Sigmoid colon (tissue), 7 donors: ENCODE results near the gene DLG1. TPM values are rescaled to one million over a fixed set of nuclear protein-coding genes. Genes with fewer than 3 reads are reported as not detected.
A peak's percentile ranks its signal among the peaks of the same experiment; 100 is the strongest.

Source experiments
- DNase-seq: peaks from one replicate; pipeline ENCODE4 v3.0.0-alpha.2; 2019
- H3K27ac ChIP-seq, 4 donors: fragments of 200-600 bp; sonication (generic); one replicate each; pipeline ENCODE4 v1.5.1; 2016 to 2019; ENCODE audit warnings: mild to moderate bottlenecking in 1 of 4
- H3K27me3 ChIP-seq, 3 donors: fragments of 200-600 bp; sonication (generic); one replicate each; pipeline ENCODE4 v1.5.1; 2019; ENCODE audit warnings: mild to moderate bottlenecking in 1 of 3
- H3K36me3 ChIP-seq, 4 donors: fragments of 200-600 bp; sonication (generic); one replicate each; pipeline ENCODE4 v1.5.1; 2016 to 2019
- H3K4me1 ChIP-seq, 4 donors: fragments of 200-600 bp; sonication (generic); one replicate each; pipeline ENCODE4 v1.5.1; 2017 to 2019
- H3K4me3 ChIP-seq, 4 donors: fragments of 200-600 bp; sonication (generic); one replicate each; pipeline ENCODE4 v1.5.1; 2017 to 2019; ENCODE audit warnings: mild to moderate bottlenecking in 2 of 4, moderate library complexity in 1 of 4
- H3K9me3 ChIP-seq, 4 donors: fragments of 200-600 bp in 3 of 4; sonication (generic) in 3 of 4; one replicate each; pipeline versions ENCODE4 v1.5.1 to v1.6.1; 2013 to 2019
- EP300 ChIP-seq, 4 donors: sonication (generic); formaldehyde crosslinking; IDR thresholded peaks; one replicate each; pipeline ENCODE4 v1.6.1; 2017; ENCODE audit warnings: antibody characterized with exemption in 4 of 4
- POLR2A ChIP-seq, 2 donors: fragments of 450-650 bp; IDR thresholded peaks; one replicate each; pipeline ENCODE4 v1.6.1; 2016; ENCODE audit warnings: antibody characterized with exemption in 2 of 2, mild to moderate bottlenecking in 2 of 2, moderate library complexity in 2 of 2
- POLR2AphosphoS5 ChIP-seq, 4 donors: sonication (generic); formaldehyde crosslinking; IDR thresholded peaks; one replicate each; pipeline ENCODE4 v1.6.1; 2017; ENCODE audit warnings: antibody characterized with exemption in 4 of 4
- WGBS, 2 donors: extraction: QIAGEN DNeasy Blood & Tissue Kit; methylation state at CpG; one replicate each; pipeline ENCODE4 v1.1.7; 2013; 5-methylcytosine and 5-hydroxymethylcytosine counted together
- intact Hi-C: fragments of 100-400 bp; cut with DNase I; formaldehyde crosslinking; loops from one replicate; pipeline ENCODE4 v1.15.1; 2023
- polyA plus RNA-seq, 3 donors: library from polyadenylated mRNA; stranded (reverse); fragments of 200-250 nt; gene quantifications; one replicate each; pipeline ENCODE4 v1.2.3, GENCODE V29; 2013
- total RNA-seq, 4 donors: library from RNA; depleted of rRNA; stranded (reverse); fragments of >200 nt; gene quantifications; one replicate each; pipeline ENCODE4 v1.1.0, GENCODE V29; 2016
- TF ChIP-seq, protein P1 (sequence below), 4 experiments: fragments of 450-650 bp in 3 of 4; fragments of 200-600 bp in 1 of 4; IDR thresholded peaks; one replicate each; pipeline ENCODE4 v1.5.1; 2016 to 2019; ENCODE audit warnings: antibody characterized with exemption in 4 of 4, mild to moderate bottlenecking in 3 of 4, moderate library complexity in 2 of 4
- donor health status: healthy with polysubstance abuse.
- donor health status: Bipolar disorder and iron deficiency.
- donor health status: healthy.

DLG1 gene
- total and polyA plus RNA-seq, 7 donors: 30.6 to 83.7 (median 64.3) TPM

DNA sequence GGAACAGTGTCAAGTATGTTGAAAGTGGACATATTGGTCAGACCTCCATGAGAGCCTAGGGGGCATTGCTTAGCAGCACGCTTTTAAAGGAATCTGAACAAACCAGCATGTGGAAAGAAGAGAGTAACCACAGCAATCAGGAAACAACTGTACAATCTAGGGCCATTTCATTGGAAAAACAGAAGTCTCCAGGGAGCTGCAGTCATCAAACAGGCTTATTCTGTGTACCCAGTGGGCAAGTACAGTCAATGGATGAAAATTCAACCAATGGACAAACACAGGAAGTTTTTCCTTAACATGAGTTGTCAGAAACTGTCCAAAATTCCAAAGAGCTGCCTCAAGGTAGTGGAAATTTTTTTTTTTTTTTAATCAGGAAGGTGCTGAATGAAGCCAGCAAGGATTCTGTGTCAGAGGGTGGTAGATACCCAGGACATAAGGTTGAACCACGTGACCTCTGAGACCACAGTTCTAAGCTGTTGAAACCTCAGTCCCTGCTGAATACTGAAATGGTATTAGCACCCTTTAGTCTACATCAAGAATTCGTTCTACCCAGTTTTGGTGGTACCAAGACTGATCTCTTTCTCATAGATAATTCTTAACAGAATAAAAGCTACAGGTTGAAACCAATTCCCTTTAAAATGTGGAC lies 4.4 kb upstream of the DLG1 start:
- peaks cover 0 to 9% (median 7%) of the 10 kb centered on the region in 4 donors for H3K4me1 ChIP-seq
- DNase-seq: no peak
- H3K27ac ChIP-seq: no peak overlapping the region
- H3K9me3 ChIP-seq: no peaks in the 10 kb centered on the region
- H3K36me3 ChIP-seq: no peaks in the 10 kb centered on the region
- TF ChIP-seq EP300 (IDR thresholded peaks at IDR 0.05): no peak
- no peak for TF ChIP-seq POLR2A (IDR thresholded peaks at IDR 0.05)
- TF ChIP-seq POLR2AphosphoS5 (IDR thresholded peaks at IDR 0.05): no peak
- TF ChIP-seq, protein P1, sequence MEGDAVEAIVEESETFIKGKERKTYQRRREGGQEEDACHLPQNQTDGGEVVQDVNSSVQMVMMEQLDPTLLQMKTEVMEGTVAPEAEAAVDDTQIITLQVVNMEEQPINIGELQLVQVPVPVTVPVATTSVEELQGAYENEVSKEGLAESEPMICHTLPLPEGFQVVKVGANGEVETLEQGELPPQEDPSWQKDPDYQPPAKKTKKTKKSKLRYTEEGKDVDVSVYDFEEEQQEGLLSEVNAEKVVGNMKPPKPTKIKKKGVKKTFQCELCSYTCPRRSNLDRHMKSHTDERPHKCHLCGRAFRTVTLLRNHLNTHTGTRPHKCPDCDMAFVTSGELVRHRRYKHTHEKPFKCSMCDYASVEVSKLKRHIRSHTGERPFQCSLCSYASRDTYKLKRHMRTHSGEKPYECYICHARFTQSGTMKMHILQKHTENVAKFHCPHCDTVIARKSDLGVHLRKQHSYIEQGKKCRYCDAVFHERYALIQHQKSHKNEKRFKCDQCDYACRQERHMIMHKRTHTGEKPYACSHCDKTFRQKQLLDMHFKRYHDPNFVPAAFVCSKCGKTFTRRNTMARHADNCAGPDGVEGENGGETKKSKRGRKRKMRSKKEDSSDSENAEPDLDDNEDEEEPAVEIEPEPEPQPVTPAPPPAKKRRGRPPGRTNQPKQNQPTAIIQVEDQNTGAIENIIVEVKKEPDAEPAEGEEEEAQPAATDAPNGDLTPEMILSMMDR (IDR thresholded peaks at IDR 0.05): no peak
- no peak overlapping the region for H3K4me3 ChIP-seq
- intact Hi-C loops: no loop called here
- WGBS, 2 donors: 86 to 88% methylated on average over 3 of the region's 3 CpGs
- no peaks in the 10 kb centered on the region for H3K27me3 ChIP-seq

DNA sequence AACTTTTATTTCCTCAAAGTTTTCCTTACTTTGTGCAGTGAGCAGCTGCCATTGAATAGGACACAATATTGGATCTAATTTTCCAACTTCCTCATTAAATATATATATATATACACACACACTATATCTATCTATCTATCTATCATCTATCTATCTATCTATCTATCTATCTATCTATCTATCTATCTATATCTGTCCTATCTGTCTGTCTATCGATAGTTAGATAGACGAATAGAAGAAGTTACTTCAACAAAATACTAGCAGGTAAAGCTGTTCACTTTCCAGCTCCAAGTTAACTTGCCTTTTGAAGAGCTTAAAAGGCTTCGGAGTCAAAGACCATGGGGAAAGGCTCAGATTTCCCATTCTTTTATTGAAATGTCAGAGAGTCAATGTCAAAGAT lies 3.6 kb upstream of the DLG1 start:
- intact Hi-C loops: no loop called here
- no peaks in the 10 kb centered on the region for H3K36me3 ChIP-seq
- H3K4me3 ChIP-seq: no peak overlapping the region
- WGBS, 2 donors: 96% methylated on average over 3 of the region's 3 CpGs
- DNase-seq: no peak
- H3K9me3 ChIP-seq: no peaks in the 10 kb centered on the region
- H3K27ac ChIP-seq: no peak overlapping the region
- TF ChIP-seq EP300 (IDR thresholded peaks at IDR 0.05) (no peak), POLR2AphosphoS5 (IDR thresholded peaks at IDR 0.05) (no peak), POLR2A (IDR thresholded peaks at IDR 0.05) (no peak)
- TF ChIP-seq, protein P1 (IDR thresholded peaks at IDR 0.05): no peak
- no peaks in the 10 kb centered on the region for H3K27me3 ChIP-seq
- H3K4me1 ChIP-seq: peaks cover 0 to 12% (median 8%) of the 10 kb centered on the region in 4 donors

DNA sequence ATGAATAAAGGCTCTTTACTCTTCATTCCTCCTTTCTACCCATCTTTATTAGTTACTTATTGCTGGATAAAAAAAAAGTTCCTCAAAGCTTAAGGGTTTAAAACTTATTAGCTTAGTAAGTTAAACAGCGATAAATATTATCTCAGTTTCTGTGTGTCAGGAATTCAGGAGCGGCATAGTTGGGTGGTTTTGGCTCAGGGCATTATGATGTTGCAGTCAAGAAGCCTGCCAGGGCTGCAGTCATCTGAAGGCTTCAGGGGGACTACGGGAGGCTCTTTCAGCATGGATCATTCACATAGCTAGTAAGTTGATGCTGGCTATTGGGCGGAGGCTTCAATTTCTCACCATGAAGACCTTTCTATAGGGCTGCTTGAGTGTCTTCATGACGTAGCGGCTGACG lies 1.9 kb upstream of the DLG1 start:
- TF ChIP-seq, protein P1 (IDR thresholded peaks at IDR 0.05): no peak
- no peak for TF ChIP-seq EP300 (IDR thresholded peaks at IDR 0.05)
- no peak for TF ChIP-seq POLR2AphosphoS5 (IDR thresholded peaks at IDR 0.05)
- TF ChIP-seq POLR2A (IDR thresholded peaks at IDR 0.05): no peak

DNA sequence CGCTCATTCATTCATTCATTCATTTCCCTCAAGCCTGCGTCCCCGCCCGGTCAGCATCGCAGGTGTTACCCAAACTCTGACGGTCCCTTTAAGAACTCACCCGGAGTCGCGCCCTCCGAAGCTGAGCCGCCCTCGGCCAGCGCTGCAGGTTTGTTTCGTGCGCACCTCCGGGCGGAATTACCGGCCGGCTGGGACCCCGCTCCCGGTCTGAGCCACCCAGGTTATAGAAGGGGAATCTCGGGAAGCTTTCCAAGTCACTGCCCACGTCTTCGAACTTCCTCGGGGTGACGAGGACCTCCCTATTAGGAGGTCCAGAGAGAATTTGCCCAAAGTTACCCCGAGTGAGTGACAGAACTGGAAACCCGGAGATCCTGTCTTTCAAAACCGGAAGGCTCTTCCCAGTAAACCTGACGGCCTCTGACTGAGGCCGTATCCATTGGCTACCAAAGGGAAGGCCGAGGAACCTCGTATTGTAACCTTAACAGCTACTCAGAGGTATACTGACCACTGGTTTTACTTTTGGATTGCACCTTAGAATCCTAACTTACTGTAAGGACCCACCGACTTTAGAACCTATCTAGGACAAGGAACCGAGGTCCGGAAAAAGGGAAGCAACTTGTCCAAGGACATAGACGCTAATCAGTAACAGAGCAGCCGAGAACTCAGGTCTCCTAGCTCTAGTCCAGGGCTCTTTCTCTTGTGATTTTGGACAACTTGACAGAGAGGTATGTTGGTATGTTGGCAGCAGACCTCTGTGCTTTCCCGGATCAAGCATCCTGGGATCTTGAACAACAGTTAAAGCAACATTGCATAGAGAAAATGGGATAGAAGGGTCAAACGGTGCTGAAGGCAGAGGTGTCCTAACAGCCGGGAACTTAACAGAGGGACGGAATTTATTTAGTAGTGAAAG lies 788 bp upstream of the DLG1 start:
- H3K4me1 ChIP-seq: peaks cover 0 to 27% (median 16%) of the 10 kb centered on the region in 4 donors
- intact Hi-C loops: loop anchor here (5.0 kb wide), 2 partner anchors 53 to 78 kb away; no protein-coding TSS in a partner anchor
- no peaks in the 10 kb centered on the region for H3K9me3 ChIP-seq
- TF ChIP-seq EP300 (IDR thresholded peaks at IDR 0.05) (no peak), POLR2A (IDR thresholded peaks at IDR 0.05) (no peak), POLR2AphosphoS5 (IDR thresholded peaks at IDR 0.05) (no peak)
- TF ChIP-seq, protein P1 (IDR thresholded peaks at IDR 0.05): no peak
- peak overlapping the region; percentile 88 to 95 (median 93) for H3K27ac ChIP-seq
- peaks cover 0 to 10% (median 0%) of the 10 kb centered on the region in 4 donors for H3K36me3 ChIP-seq
- H3K27me3 ChIP-seq: no peaks in the 10 kb centered on the region
- WGBS, 2 donors: 3 to 9% methylated on average over 42 of the region's 42 CpGs
- peak overlapping the region; percentile 74 to 95 (median 92) for H3K4me3 ChIP-seq
- DNase-seq: peak; percentile 68

More for the DNA sequence above, 1.9 kb upstream of the DLG1 start:
- 94 to 97% methylated on average over 7 of the region's 7 CpGs for WGBS, 2 donors
- Histone ChIP-seq H3K36me3 (no peaks in the 10 kb centered on the region), H3K27ac (peak overlapping the region in 1 of 4 donors; percentile 95), H3K9me3 (no peaks in the 10 kb centered on the region), H3K4me1 (peaks cover 0 to 27% (median 16%) of the 10 kb centered on the region in 4 donors), H3K27me3 (no peaks in the 10 kb centered on the region), H3K4me3 (no peak overlapping the region)
- intact Hi-C loops: no loop called here
- peak; percentile 40 for DNase-seq
